ENCODE results near the gene MAST4.
"Not testable (repeated sequence)": the region's sequence is repeated elsewhere in the genome, so short reads cannot be mapped to it uniquely, and the experiment has no call there.

MAST4 gene

GRCh38 chr5:67163231-67163756 lies 567.1 kb downstream of the MAST4 start:
- no peak for DNase-seq (ENCODE audit: low spot score)

GRCh38 chr5:67163863-67164595 lies 567.8 kb downstream of the MAST4 start:
- no peak for DNase-seq (ENCODE audit: low spot score)

GRCh38 chr5:67164856-67165525 lies 568.8 kb downstream of the MAST4 start:
- no peak for DNase-seq (ENCODE audit: low spot score)

GRCh38 chr5:67165526-67166459 lies 569.6 kb downstream of the MAST4 start:
- DNase-seq (ENCODE audit: low spot score), result peak; percentile 86

- DNase-seq (ENCODE audit: low spot score), result no peak
Measured at GRCh38 chr5:67166460-67167285, 570.5 kb downstream of the MAST4 start.

- DNase-seq (ENCODE audit: low spot score), result no peak
Measured at GRCh38 chr5:67168069-67168468, 571.9 kb downstream of the MAST4 start.

GRCh38 chr5:67170767-67171166 lies 574.6 kb downstream of the MAST4 start:
- no peak for DNase-seq (ENCODE audit: low spot score)

GRCh38 chr5:67173351-67173750 lies 577.2 kb downstream of the MAST4 start:
- not testable (repeated sequence) for DNase-seq (ENCODE audit: low spot score)

- no peak for DNase-seq (ENCODE audit: low spot score)
Measured at GRCh38 chr5:67173959-67174358, 577.8 kb downstream of the MAST4 start.

GRCh38 chr5:67176936-67177335 lies 580.7 kb downstream of the MAST4 start:
- DNase-seq (ENCODE audit: low spot score), result no peak

- no peak for DNase-seq (ENCODE audit: low spot score)
Measured at GRCh38 chr5:67178085-67178484, 581.9 kb downstream of the MAST4 start.

- no peak for DNase-seq (ENCODE audit: low spot score)
Measured at GRCh38 chr5:67178966-67179365, 582.8 kb downstream of the MAST4 start.

GRCh38 chr5:67179697-67180361 lies 583.6 kb downstream of the MAST4 start:
- DNase-seq (ENCODE audit: low spot score), result no peak

- DNase-seq (ENCODE audit: low spot score), result no peak
Measured at GRCh38 chr5:67181648-67182221, 585.5 kb downstream of the MAST4 start.

- DNase-seq (ENCODE audit: low spot score), result peak; percentile 70
Measured at GRCh38 chr5:67182301-67182790, 586.2 kb downstream of the MAST4 start.

- DNase-seq (ENCODE audit: low spot score), result no peak
Measured at GRCh38 chr5:67183859-67184258, 587.7 kb downstream of the MAST4 start.

- no peak for DNase-seq (ENCODE audit: low spot score)
Measured at GRCh38 chr5:67187006-67187715, 591.0 kb downstream of the MAST4 start.

- DNase-seq (ENCODE audit: low spot score), result no peak
Measured at GRCh38 chr5:67188274-67189078, 592.3 kb downstream of the MAST4 start.

GRCh38 chr5:67189079-67189354 lies 592.8 kb downstream of the MAST4 start:
- DNase-seq (ENCODE audit: low spot score), result no peak

Data from AG08396 (cell line).